Neural progenitor cell (in vitro differentiated cells): ENCODE measurements around the gene NPSR1.

Experiments
- EZH2 ChIP-seq: fragments of 200-600 bp; sonication (generic); IDR thresholded peaks from 2 replicates; pipeline ENCODE4 v1.6.1; 2017; ENCODE audit warnings: antibody characterized with exemption, mild to moderate bottlenecking, moderate library complexity
- TF ChIP-seq, protein P1 (sequence below): fragments of 200-600 bp; sonication (generic); IDR thresholded peaks from 2 replicates; pipeline ENCODE4 v1.5.1; 2017; ENCODE audit warnings: antibody characterized with exemption, mild to moderate bottlenecking

GRCh38 chr7:34727464-34727995 is 69.5 kb downstream of the NPSR1 start:
- TF ChIP-seq, protein P1, sequence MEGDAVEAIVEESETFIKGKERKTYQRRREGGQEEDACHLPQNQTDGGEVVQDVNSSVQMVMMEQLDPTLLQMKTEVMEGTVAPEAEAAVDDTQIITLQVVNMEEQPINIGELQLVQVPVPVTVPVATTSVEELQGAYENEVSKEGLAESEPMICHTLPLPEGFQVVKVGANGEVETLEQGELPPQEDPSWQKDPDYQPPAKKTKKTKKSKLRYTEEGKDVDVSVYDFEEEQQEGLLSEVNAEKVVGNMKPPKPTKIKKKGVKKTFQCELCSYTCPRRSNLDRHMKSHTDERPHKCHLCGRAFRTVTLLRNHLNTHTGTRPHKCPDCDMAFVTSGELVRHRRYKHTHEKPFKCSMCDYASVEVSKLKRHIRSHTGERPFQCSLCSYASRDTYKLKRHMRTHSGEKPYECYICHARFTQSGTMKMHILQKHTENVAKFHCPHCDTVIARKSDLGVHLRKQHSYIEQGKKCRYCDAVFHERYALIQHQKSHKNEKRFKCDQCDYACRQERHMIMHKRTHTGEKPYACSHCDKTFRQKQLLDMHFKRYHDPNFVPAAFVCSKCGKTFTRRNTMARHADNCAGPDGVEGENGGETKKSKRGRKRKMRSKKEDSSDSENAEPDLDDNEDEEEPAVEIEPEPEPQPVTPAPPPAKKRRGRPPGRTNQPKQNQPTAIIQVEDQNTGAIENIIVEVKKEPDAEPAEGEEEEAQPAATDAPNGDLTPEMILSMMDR: no peak
- TF ChIP-seq EZH2: no peak
